Measurements from ENCODE around the gene WDR81.
"Not testable (repeated sequence)": the region's sequence is repeated elsewhere in the genome, so short reads cannot be mapped to it uniquely, and the experiment has no call there.

WDR81 gene

DNA sequence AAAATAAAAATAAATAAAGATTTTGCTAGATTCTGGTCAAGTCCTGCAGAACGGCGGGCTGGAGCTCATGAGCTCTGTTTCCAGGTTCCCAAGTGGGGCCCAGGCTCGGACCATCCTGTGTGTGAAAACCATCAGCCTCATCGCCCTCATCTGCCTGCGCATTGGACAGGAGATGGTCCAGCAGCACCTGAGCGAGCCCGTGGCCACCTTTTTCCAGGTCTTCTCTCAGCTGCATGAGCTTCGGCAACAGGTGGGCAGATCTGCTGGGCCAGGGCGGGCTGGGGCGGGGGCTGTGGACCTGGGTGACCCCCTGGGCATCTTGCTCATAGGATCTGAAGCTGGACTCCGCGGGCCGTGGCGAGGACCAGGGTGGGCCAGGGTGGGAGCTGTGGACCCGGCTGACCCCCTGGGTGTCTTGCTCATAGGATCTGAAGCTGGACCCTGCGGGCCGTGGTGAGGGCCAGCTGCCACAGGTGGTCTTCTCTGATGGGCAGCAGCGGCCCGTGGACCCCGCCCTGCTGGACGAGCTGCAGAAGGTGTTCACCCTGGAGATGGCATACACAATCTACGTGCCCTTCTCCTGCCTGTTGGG lies 7.8 kb downstream of the WDR81 start:
- DNase-seq: no peak

DNA sequence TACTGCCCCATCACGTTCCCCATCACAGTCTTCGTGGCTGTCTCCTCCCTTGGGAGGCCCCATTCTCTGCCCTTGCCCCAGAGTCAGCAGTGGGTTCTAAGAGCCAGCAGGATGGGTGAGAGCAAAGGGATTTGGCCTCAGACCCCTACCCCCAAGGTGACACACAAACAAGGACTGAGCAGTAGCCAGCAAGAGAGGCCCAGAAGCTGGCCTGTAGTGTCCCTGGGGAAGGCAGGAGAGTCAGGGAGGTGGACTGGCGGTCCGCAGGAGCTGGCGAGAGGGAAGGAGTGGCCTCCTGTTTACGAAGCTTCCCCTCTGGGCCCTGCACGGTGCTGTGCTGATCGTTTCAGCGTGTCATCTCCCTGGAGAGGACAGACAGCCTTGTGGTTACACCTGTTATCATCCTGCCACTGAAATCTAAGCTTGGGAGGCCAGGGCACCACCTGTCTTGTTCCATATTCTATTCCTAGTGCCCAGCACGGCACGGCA lies 8.4 kb downstream of the WDR81 start:
- DNase-seq: no peak

- no peak for DNase-seq
Observed at GRCh38 chr17:1733759-1734158, 9.3 kb downstream of the WDR81 start.

GRCh38 chr17:1735418-1735817 lies 10.9 kb downstream of the WDR81 start:
- no peak for DNase-seq

GRCh38 chr17:1735834-1736347 lies 11.4 kb downstream of the WDR81 start:
- DNase-seq: no peak

DNA sequence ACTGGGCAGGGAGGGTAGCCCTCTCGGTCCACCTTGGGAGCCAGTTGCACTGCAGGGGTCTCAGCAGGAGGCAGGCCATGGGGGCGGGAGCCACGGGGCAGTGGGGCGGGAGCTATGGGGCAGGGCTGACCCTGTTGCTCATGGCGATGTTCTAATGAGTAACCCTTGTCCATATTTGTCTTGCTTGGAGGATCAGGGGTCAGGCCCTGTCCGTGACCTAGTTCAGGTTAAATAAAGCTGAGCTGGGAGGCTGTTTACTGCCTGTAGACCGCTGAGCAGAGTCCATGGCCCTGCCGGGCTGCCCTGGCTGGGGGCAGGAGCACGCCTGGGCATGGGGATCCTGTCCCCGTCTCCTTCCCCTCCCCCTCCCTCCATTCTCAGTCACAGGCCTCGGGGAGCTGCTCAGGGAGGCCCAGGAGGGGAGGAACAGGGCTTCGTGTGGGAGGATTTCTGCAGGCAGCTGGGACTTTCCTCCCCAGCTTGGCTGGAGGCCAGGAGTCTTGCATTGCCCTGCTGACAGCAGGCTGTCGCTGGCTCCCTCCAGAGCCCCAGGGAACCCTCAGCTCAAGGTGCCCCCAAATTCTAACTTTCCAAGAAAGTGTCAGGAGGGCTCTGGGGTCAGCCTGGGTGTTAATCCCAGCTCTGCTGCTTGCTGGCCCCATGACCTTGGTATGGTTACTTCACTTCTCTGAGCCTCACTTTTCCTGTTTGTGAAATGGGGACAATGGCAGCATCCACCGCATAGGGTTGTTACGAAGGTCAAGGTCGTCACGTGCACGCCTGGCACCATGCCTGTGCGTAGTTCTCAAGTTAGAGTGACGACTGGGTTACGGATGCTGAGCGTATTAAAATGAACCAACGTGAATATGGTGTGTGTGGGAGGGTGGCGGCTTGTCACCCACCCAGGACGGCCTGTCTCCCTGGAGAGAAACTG lies 12.1 kb downstream of the WDR81 start:
- no peak for DNase-seq

DNA sequence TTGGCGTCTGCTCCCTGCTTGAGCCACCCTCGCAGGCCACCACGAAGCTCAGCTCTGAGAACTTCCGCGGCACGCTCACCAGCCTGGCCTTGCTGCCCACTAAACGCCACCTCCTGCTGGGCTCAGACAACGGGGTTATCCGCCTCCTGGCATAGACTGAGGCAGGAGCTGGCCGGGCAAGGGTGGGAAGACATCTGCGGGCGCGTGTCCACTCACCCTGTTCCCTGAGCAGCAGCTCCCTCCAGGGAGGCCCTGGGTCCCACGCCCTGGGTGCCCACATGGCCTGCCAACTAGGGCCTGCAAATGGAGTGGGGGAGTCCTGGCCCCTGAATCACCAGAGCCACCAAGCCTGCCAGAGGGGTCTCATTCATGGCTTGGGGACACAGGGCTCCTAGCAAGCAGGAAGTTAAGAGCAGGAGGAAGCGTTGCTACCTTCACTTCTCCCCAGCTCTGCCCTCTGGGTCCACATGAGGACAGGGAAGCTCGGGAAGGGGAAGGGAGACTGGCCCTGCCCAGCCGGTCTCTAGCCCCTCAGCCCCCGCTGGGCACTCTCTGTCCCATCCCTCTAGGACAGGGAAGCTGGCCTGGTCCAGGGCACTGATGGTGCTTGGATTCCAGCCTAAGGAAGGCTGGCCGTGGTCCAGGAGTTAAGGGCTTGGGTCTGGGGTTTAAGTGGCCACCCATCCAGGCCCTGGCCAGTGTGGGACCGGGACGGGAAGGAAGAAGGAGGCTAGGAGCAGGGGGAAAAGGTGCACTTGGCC lies 13.2 kb downstream of the WDR81 start:
- no peak for DNase-seq

DNA sequence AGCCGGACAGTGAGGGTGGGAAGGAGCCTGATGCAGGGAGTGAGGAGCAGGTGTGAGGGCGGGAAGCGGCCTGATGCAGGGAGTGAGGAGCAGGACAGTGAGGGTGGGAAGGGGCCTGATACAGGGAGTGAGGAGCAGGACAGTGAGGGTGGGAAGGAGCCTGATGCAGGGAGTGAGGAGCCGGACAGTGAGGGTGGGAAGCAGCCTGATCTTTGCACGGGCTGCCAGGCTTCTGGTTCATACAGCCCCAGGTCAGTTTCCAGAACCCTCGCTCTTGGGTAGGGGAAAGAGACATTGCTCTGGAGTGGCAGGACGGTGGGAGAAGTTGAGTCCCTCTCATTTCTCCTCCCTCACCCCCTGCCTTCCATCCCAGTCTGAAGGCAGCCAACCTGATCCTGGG lies 17.4 kb downstream of the WDR81 start:
- DNase-seq: not testable (repeated sequence)

DNA sequence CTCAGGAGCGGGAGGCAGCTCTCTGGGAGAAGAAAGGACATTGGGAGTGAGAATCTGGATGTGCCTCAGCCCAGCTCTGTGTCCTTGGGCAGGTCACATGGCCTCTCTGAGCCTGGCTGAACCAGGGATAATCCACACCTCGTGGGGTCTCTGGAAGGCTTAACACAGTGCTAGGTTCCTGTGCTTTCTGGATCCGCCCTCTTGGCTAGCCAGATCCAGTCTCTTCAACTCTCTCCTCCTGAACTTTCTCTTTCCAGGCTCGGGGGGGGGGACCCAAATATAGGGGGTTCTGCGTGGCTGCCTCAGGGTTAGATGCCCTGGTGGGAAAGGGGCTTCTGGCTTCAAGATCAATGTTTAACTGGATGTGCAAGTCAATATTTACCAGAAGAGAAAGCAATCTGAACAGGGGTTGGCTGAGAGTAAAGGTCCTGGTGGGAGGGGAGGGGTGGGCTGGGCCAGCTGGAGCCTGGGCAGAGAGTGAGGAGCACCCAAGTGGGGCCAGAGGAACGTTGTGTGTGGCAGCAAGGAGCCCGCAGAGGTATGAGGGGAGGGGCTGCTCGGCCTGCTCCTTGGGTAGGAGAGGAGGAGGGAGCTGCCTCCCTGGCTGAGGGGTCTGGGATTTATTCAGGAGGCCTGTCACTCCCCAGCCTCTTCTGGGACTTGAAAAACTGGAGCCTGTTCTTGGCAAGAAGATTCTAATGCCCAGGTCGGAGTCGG lies 18.0 kb downstream of the WDR81 start, which contains the start of gene SERPINF2:
SERPINF2 (plus strand) TSS at position 501 of the 717 bp plus-strand sequence. CDS start 2,125 bp downstream, outside the sequence.
- DNase-seq: no peak

DNA sequence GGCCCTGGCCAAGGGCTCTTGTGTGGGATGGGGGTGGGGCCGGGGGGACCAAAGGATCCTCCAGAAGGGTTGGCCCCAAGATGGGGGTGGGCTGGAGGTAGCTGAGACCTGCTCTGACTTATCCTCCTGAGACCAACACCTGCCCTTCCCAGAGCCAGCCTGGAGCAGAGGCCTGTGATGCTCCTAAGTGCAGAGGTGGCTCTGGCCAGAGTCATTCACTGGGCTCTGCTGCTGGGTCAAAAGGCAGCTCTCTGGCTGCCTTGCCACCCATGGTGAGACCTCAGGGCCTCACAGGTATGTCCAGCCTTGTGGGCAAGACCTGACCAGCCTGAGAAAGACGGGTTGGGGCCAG lies 18.6 kb downstream of the WDR81 start:
- DNase-seq: no peak

DNA sequence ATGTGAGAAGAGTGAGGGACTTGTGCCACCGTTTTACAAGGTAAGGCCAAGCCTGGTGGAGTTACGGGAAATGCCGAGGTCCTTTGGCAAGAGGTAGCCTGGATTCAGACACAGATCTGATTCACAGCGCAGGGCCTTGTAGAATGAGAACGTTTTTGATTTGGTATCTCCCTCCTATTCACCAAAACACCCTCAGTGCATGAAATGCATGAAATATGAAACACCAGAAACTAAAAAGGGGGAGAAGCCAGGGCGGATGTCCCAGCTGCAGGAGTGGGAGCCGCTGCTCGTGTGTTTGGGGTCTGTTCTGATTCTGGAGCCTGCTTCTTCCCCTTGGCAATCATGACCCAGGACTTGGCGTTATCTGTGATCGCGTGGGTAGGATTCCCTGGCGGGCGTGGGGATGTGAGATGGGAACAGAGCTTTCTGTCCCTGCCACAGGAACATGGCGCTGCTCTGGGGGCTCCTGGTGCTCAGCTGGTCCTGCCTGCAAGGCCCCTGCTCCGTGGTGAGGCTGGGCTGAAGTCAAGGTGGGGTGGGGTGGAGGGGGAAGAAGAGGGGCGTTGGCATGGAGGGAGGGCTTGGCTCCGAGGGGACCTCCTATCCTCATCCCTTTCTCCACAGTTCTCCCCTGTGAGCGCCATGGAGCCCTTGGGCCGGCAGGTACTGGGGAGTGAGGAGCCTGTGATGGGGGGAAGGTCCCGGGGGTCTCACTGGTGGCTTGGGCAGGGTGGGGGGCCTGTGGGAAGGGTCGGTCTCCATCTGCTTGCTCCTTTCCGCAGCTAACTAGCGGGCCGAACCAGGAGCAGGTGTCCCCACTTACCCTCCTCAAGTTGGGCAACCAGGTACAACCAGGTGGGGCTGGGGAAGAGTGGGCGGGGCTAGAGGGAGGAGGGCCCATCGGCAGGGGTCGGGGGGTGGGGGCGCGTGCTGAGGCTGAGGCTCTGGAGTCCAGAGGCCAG lies 20.3 kb downstream of the WDR81 start:
- no peak for DNase-seq

DNA sequence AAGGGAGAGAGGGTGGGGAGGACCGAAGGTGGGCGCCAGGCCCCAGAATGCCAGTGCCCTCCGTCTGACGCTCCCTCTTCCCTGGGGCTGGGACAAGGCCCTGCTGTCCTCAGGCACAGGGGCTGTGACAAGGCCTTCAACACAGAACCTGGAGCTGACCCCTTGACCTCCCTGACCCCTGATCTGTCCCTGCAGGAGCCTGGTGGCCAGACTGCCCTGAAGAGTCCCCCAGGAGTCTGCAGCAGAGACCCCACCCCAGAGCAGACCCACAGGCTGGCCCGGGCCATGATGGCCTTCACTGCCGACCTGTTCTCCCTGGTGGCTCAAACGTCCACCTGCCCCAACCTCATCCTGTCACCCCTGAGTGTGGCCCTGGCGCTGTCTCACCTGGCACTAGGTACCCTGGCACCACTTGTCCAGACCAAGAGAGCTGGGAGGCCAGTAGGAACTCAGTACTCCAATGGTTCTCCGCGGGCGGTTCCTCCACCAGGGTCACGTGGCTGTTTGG lies 21.1 kb downstream of the WDR81 start:
- DNase-seq: no peak

DNA sequence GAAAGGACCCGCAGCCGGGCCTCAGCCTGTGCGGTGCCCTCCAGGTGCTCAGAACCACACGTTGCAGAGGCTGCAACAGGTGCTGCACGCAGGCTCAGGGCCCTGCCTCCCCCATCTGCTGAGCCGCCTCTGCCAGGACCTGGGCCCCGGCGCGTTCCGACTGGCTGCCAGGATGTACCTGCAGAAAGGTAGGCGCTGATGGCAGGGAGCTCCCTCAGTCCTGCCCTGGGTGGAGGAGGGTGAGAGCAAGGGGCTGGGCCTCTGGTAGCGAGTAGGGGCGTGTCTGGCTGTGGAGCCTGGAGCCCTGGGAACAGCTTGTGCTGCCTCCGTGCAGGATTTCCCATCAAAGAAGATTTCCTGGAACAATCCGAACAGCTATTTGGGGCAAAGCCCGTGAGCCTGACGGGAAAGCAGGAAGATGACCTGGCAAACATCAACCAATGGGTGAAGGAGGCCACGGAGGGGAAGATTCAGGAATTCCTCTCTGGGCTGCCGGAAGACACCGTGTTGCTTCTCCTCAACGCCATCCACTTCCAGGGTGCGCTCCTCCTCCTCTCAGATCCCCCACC lies 22.6 kb downstream of the WDR81 start:
- no peak for DNase-seq

GRCh38 chr17:1750628-1751027 lies 26.1 kb downstream of the WDR81 start:
- no peak for DNase-seq

- DNase-seq: no peak
Observed at GRCh38 chr17:1752425-1753262, 28.1 kb downstream of the WDR81 start.

DNA sequence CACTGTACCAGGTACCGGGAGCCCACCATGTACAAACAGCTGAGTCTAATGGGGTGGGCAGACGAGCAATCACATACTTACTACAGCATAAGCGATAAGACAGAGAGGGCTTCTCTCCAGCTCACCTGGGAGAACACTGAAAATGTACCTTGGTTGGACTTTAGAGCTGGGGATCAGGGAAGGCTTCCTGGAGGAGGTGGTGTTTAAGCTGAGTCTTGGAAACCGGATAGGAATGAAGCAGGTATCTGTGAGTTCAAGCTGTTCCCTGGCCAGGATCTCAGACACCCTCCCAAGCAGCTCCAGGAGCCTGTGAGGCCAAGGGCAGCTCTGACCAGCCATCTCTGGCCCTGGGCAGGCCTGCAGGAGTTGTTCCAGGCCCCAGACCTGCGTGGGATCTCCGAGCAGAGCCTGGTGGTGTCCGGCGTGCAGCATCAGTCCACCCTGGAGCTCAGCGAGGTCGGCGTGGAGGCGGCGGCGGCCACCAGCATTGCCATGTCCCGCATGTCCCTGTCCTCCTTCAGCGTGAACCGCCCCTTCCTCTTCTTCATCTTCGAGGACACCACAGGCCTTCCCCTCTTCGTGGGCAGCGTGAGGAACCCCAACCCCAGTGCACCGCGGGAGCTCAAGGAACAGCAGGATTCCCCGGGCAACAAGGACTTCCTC lies 29.4 kb downstream of the WDR81 start:
- no peak for DNase-seq

GRCh38 chr17:1754430-1755112 lies 30.1 kb downstream of the WDR81 start:
- no peak for DNase-seq

DNA sequence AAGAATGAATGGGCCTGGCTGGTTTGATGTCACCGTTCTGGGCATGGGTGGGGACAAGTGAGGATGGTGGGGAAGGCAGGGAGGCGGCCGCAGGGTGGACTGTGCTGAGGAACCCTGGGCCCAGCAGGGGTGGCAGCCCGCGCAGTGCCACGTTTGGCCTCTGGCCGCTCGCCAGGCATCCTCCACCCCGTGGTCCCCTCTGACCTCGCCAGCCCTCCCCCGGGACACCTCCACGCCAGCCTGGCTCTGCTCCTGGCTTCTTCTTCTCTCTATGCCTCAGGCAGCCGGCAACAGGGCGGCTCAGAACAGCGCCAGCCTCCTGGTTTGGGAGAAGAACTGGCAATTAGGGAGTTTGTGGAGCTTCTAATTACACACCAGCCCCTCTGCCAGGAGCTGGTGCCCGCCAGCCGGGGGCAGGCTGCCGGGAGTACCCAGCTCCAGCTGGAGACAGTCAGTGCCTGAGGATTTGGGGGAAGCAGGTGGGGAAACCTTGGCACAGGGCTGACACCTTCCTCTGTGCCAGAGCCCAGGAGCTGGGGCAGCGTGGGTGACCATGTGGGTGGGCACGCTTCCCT lies 30.8 kb downstream of the WDR81 start:
- DNase-seq: no peak
